Left renal pelvis (tissue), 4 donors: ENCODE measurements around the gene GLRX5. TPM values are rescaled to one million over a fixed set of nuclear protein-coding genes. Genes with fewer than 3 reads are reported as not detected.
"Not testable (repeated sequence)": the region's sequence is repeated elsewhere in the genome, so short reads cannot be mapped to it uniquely, and the experiment has no call there.

Experiments
- DNase-seq, 4 donors: peaks; one replicate each; pipeline ENCODE4 v3.0.0-alpha.2; 2013; ENCODE audit warnings: low read depth in 4 of 4, low spot score in 3 of 4
- polyA plus RNA-seq, 4 donors: library from polyadenylated mRNA; unstranded; fragments of 120-200 nt; gene quantifications; one replicate each; pipeline ENCODE4 v1.2.1, GENCODE V29; 2013; ENCODE audit not compliant: insufficient read length in 4 of 4

The GLRX5 gene
- polyA plus RNA-seq, 4 donors = 70.2 to 95.1 (median 76.7) TPM

GRCh38 chr14:95549656-95550585 is 15.1 kb downstream of the GLRX5 start:
- no peak for DNase-seq

GRCh38 chr14:95551435-95551834 is 16.6 kb downstream of the GLRX5 start:
- no peak for DNase-seq

GRCh38 chr14:95553141-95553540 is 18.3 kb downstream of the GLRX5 start:
- DNase-seq = no peak

- no peak for DNase-seq
These were observed 20.2 kb downstream of the GLRX5 start for GRCh38 chr14:95555053-95555452.

- no peak for DNase-seq
These were observed 22.4 kb downstream of the GLRX5 start for GRCh38 chr14:95557291-95557690.

- DNase-seq = no peak
These were observed 23.0 kb downstream of the GLRX5 start for GRCh38 chr14:95557832-95558231.

- DNase-seq = no peak
These were observed 24.4 kb downstream of the GLRX5 start for GRCh38 chr14:95559203-95559602.

GRCh38 chr14:95561001-95561412 is 26.2 kb downstream of the GLRX5 start:
- peak; percentile 54 to 82 (median 75) for DNase-seq

GRCh38 chr14:95562892-95563685 is 28.2 kb downstream of the GLRX5 start:
- no peak for DNase-seq

- DNase-seq = no peak
These were observed 29.2 kb downstream of the GLRX5 start for GRCh38 chr14:95564060-95564459.

- no peak for DNase-seq
These were observed 34.6 kb downstream of the GLRX5 start for GRCh38 chr14:95569440-95569839.

GRCh38 chr14:95573313-95573712 is 38.5 kb downstream of the GLRX5 start:
- no peak for DNase-seq

GRCh38 chr14:95575840-95576473 is 41.1 kb downstream of the GLRX5 start:
- no peak for DNase-seq

GRCh38 chr14:95577067-95577800 is 42.4 kb downstream of the GLRX5 start:
- DNase-seq = no peak

GRCh38 chr14:95577870-95578269 is 43.0 kb downstream of the GLRX5 start:
- DNase-seq = no peak

GRCh38 chr14:95583836-95584617 is 49.2 kb downstream of the GLRX5 start:
- not testable (repeated sequence) for DNase-seq

GRCh38 chr14:95585953-95586620 is 51.2 kb downstream of the GLRX5 start:
- DNase-seq = no peak

GRCh38 chr14:95591182-95591581 is 56.3 kb downstream of the GLRX5 start:
- DNase-seq = not testable (repeated sequence)
